Measurements from ENCODE around the gene LGMN.
A peak's percentile ranks its signal among the peaks of the same experiment; 100 is the strongest.

Gene LGMN

DNA sequence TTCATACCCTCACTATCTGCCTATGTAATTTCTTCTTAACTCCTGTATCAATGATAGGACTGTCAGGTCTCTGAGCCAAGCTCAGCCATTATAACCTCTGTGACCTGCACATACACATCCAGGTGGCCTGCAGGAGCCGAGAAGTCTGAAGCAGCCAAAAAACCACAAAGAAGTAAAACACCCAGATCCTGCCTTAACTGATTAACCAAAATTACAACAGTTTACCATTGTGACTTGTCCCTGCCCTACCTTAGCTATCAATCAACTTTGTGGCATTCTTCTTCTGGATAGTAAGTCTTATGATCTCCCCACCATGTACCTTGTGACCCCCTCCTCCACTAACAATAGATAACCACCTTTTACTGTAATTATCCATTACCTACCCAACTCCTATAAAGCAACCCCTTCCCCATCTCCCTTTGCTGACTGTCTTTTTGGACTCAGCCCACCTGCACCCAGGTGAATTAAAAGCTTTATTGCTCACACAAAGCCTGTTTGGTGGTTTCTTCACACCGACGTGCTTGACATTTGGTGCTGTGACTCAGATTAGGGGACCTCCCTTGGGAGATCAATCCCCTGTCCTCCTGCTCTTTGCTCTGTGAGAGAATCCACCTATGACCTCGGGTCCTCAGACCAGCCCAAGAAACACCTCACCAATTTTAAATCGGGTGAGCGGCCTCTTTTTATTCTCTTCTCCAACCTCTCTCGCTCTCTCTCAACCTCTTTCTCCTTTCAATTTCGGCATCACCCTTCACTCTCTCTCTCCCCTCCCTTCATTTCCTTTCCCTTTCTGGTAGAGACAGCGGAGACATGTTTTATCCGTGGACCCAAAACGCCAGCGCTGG lies 11.5 kb upstream of the LGMN start:
- DNase-seq = no peak

- DNase-seq = no peak
These were observed 10.9 kb upstream of the LGMN start for GRCh38 chr14:92759300-92759678.

DNA sequence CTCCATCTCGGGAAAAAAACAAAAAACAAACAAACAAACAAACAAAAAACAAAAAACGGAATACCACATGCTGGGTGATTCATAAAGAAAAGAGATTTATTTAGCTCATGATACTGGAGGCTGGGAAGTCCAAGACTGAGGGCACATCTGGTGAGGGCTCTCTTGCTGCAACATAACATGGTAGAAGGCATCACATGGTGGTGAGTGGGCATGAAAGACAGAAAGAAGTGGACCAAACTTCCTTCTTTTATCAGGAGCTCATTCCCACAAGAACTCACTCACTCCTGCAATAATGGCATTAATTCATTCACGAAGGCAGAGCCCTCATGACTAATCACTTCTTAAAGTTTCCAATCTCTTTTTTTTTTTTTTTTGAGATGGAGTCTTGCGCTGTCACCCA lies 8.0 kb upstream of the LGMN start:
- DNase-seq = no peak

DNA sequence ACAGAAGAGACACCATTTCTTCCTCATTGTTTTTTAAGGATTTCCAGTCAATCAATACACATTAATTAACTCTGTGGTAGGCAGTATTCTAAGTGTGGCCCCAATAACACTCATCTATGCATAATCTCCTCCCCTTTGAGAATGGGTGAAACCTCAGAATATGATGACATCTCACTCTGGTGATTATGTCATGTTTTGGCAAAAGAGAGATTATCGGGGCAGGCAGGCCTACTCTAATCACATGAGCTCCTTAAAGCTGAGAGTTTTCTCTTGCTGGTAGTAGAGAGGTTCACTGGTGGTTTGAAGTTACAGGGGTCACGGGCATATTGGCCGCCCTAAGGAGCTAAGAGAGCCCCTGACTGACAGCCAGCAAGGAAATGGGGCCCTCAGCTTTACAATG lies 7.1 kb upstream of the LGMN start:
- no peak for DNase-seq

GRCh38 chr14:92754966-92755365 lies 6.5 kb upstream of the LGMN start:
- no peak for DNase-seq

- DNase-seq = no peak
These were observed 4.8 kb upstream of the LGMN start for GRCh38 chr14:92753250-92753649.

DNA sequence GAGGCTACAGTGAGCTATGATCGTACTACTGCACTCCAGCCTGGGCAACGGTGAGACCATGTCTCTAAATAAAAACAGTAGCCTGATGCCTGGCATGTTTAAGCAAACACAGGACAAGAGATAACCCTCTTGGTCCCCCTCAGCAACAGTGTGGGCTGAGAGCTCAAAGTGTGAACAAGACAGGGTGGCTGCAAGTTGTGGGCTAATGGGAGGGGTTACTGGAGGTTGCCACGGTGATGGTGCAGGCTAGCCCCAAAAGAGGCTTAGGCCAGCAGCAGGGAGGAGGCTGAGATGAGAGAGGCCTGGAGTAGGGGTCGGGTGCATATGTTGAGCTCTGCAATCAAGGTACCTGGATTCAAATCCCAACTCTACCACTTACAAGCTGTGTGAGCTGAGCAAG lies 3.4 kb upstream of the LGMN start:
- no peak for DNase-seq

GRCh38 chr14:92750994-92751400 lies 2.6 kb upstream of the LGMN start:
- DNase-seq = no peak

DNA sequence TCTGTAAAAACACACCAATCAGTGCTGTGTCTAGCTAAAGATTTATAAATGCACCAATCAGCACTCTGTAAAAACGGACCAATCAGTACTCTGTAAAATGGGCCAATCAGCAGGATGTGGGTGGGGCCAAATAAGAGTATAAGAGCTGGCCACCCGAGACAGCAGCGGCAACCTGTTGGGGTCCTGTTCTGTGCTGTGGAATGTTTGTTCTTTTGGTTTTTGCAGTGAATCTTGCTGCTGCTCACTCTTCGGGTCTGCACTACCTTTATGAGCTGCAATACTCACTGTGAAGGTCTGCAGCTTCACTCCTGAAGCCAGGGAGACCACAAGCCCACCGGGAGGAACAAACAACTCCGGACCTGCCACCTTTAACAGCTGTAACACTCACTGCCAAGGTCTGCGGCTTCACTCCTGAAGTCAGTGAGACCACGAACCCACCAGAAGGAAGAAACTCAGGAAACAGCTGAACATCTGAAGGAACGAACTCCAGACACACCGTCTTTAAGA lies 1.8 kb upstream of the LGMN start:
- peak in 2 of 4 experiments; percentile 25 to 46 for DNase-seq

- no peak for DNase-seq
These were observed 647 bp downstream of the LGMN start for GRCh38 chr14:92747701-92748258.

DNA sequence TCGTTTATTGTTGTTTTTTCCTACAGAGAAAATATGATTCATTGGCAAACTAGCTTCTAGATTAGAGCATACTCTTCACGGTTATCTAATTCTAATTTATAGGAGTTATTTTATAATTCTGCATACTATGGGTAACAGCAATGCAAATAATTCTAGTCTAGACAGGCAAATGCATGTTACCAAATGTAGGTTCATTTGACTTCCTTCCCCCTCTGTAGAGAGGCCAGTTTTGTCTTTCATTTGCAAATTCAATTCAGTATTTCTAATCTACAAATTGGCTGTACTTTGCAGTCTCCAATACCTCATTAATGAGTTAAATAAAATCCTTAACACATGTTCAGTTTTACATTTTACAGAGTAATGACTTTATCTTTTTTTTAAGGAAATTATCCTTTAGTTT lies 4.2 kb downstream of the LGMN start:
- no peak for DNase-seq

DNA sequence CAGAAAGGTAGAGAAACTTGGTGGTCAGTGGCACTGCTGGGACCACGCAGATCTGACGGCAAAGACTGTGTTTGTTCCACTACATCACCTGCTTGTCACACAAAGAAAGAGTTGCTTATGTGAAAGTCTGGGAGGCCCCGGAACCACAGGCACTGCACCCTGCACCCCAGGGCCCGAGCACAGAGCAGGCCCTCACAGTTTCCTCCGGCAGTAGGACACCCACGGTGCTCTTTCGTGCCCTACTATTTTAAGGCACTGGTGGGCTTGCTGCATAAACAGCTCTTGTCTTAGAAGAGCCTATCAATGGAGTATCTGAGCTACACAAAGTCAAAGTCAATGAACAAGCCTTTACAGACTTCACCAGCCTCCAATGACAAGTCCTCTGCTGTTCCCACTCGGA lies 8.0 kb downstream of the LGMN start:
- DNase-seq = no peak

DNA sequence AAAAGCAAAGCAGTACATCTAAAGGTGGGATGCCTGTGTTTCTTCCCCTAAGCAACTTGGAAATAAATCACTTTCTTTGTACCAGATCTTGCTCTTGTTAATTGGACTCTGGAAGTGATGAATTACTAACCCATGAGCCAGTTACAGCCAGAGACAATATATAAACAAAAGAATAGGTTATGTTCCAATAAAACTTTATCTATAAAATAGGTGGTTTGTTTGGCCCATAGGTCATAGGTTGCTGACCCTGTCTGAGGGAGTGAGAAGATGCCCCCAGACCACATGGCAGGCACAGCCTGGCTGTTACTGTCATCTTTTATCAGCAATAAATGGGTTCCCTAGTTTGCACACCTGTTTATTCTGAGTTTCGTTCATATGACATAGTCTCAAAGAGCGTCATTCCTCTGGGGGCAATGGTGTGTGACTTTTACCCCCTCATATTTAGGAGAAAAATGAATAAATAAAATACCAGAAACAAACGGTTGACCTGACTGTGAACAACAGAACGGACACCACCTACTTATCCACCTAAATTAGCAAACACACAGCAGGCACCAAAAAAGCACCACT lies 10.7 kb downstream of the LGMN start:
- DNase-seq = no peak

GRCh38 chr14:92737206-92737605 lies 11.2 kb downstream of the LGMN start:
- no peak for DNase-seq

- DNase-seq = no peak
These were observed 13.1 kb downstream of the LGMN start for GRCh38 chr14:92735344-92735743.

DNA sequence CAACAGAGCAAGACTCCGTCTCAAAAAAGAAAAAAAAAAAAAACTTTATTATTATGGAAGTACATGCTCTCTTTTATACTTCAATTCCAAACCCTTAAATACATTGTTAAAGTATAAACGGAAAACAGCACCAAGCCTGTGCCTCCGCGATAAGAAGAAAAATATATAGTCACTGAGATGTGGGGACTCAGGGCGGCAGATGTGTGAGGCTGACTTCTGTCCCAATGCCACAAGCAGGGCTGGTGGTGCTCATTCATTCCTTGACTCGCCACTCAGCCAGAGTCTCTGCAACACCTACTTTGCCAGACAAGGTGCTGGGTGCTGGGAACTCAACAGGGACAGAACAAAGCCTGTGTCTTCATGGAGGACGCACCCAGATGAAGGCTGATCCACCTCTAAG lies 13.8 kb downstream of the LGMN start:
- no peak for DNase-seq

DNA sequence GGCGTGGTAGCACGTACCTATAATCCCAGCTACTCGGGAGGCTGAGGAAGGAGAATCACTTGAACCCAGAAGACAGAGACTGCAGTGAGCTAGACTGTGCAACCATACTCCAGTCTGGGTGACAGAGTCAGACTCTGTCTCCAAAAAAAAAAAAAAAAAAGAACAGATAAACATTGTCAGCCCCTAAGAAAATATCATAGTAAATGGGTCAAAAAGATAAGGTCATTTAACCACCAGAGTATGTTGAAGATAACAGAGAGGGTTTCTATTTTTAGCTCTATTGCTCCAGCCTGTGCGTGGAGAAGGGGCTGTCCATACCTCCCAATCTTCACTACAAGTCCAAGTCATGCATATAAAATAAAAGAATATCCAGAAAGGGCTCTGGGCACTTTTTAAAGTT lies 15.4 kb downstream of the LGMN start:
- no peak for DNase-seq

GRCh38 chr14:92731622-92732115 lies 16.8 kb downstream of the LGMN start:
- no peak for DNase-seq

GRCh38 chr14:92729634-92730358 lies 18.6 kb downstream of the LGMN start:
- DNase-seq = no peak

DNA sequence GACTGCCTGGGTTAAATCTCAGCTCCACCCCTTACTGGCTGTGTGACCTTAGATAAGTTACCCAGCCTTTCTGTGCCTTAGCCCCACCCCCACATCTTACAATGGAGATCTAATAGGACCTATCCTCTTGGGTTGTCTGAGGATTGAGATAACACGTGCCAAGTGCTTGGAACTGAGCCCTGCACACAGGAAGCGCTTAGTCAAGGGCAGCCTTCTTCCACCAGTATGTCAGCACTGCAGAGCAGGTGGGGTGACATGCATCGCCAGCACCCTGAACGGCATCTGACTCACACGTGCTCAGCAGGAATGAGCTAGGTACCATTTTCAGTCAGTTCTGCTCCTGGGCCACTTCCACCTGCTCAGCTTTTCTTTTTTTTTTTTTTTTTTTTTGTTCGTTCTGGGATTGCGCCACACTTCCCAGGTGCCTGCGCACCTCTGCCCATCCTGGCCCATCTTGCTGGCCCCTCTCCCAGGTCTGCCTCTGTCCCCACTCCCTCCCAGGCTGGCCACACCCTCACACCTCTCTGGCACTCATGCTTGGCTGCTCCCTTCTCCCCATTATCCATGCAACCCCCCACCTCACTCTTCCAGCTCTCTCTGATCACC lies 19.6 kb downstream of the LGMN start:
- no peak for DNase-seq

DNA sequence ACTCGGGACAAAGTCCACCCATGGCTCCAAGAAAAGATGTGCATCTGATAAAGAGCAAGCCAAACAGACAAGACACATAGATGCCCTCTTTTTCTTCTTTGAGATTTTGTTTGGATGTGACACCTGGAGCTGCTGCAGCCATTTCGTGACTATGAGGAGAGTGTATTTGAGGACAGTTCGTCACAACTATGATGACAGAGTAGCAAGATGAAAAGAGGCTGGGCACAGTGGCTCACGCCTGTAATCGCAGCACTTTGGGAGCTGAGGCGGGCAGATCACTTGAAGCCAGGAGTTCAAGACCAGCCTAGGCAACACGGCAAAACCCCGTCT lies 21.5 kb downstream of the LGMN start:
- DNase-seq = no peak

DNA sequence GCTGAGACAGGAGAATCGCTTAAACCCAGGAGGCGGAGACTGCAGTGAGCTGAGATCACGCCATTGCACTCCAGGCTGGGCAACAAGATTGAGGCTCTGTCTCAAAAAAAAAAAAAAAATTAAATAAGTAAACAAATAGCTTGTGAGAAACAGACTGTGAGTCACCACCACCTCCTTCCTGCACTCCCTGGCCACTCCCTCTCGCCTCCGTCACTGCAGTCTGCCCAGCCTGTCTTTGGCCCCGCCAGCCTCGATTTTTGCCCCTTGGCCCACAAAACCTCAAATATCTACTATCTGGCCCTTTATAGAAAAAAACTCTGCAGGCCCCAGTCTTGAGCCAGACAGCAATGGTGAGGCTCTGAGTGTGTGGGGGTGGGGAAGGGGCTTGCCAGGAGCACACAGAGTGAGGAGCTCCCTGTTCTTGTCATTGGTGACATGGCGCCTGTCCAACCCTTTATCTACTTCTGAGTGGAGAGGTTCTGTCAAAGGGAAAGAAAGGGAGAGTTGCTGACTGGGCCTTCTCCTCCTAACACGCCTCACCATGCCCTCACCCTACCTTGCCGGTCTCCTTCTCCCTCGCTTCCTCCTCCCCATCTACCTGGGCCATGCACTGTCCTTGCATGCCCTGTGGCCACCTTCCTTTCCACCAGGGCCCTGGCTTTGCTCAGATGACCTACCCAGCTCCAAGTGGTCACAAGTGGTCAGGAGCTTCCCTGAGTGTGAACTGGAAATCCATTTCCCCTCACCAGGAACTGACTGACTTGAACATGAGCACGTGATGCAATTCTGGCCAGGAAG lies 22.1 kb downstream of the LGMN start:
- DNase-seq = no peak
